Vagina (tissue), 2 donors: ENCODE measurements around the gene HTRA1. TPM values are rescaled to one million over a fixed set of nuclear protein-coding genes. Genes with fewer than 3 reads are reported as not detected.

Experiments
- DNase-seq, 2 donors: peaks; one replicate each; pipeline ENCODE4 v3.0.0-alpha.2; 2017; ENCODE audit errors: extremely low spot score in 2 of 2
- H3K27ac ChIP-seq: fragments of 200-600 bp; sonication (generic); one replicate; pipeline ENCODE4 v1.5.1; 2019
- H3K27me3 ChIP-seq: fragments of 200-600 bp; sonication (generic); one replicate; pipeline ENCODE4 v1.5.1; 2019
- H3K36me3 ChIP-seq, 2 donors: fragments of 200-600 bp; sonication (generic); one replicate each; pipeline ENCODE4 v1.5.1; 2017 to 2019
- H3K4me1 ChIP-seq: fragments of 200-600 bp; sonication (generic); one replicate; pipeline ENCODE4 v1.5.1; 2019
- H3K4me3 ChIP-seq, 2 donors: fragments of 200-600 bp; sonication (generic); 1 replicate in 1 of 2; 2 replicates in 1 of 2; pipeline ENCODE4 v1.5.1; 2016 to 2019
- H3K9me3 ChIP-seq: fragments of 200-600 bp; sonication (generic); one replicate; pipeline ENCODE4 v1.5.1; 2019
- CTCF ChIP-seq, 3 experiments: fragments of 450-650 bp in 2 of 3; fragments of 200-600 bp in 1 of 3; sonication (generic) in 1 of 3; IDR thresholded peaks; one replicate each; pipeline ENCODE4 v1.5.1; 2017 to 2019; ENCODE audit warnings: antibody characterized with exemption in 3 of 3, mild to moderate bottlenecking in 2 of 3, moderate library complexity in 2 of 3
- POLR2A ChIP-seq, 2 donors: fragments of 450-650 bp; IDR thresholded peaks; one replicate each; pipeline ENCODE4 v1.6.1; 2017; ENCODE audit warnings: antibody characterized with exemption in 2 of 2, mild to moderate bottlenecking in 2 of 2, moderate library complexity in 2 of 2
- POLR2AphosphoS5 ChIP-seq, 2 donors: sonication (generic); formaldehyde crosslinking; IDR thresholded peaks; one replicate each; pipeline ENCODE4 v1.9.0; 2017; ENCODE audit warnings: antibody characterized with exemption in 2 of 2, mild to moderate bottlenecking in 2 of 2, low read depth in 1 of 2; ENCODE audit not compliant: insufficient read depth in 1 of 2
- intact Hi-C: fragments of 100-400 bp; cut with DNase I; formaldehyde crosslinking; loops from one replicate; pipeline ENCODE4 v1.15.1; 2023
- total RNA-seq: library from RNA; depleted of rRNA; stranded (reverse); fragments of >200 nt; gene quantifications from one replicate; pipeline ENCODE4 v1.2.3, GENCODE V29; 2016

HTRA1 gene
- total RNA-seq, 1 donor from 2014 or later, result 116 TPM

GRCh38 chr10:122426829-122427228, 34.5 kb upstream of the HTRA1 start:
- Histone ChIP-seq H3K36me3 (peaks cover 0 to 15% of the 10 kb centered on the region in 2 donors), H3K27ac (no peak overlapping the region), H3K9me3 (no peaks in the 10 kb centered on the region), H3K4me3 (no peak overlapping the region), H3K27me3 (no peaks in the 10 kb centered on the region), H3K4me1 (no peaks in the 10 kb centered on the region)
- no peak for DNase-seq
- intact Hi-C loops, result no loop called here
- TF ChIP-seq POLR2A (IDR thresholded peaks at IDR 0.05), result no peak
- TF ChIP-seq POLR2AphosphoS5 (IDR thresholded peaks at IDR 0.05; ENCODE audit: insufficient read depth in 1 of 2, low read depth in 1 of 2), result no peak
- no peak for TF ChIP-seq CTCF (IDR thresholded peaks at IDR 0.05)

GRCh38 chr10:122427280-122427679, 34.1 kb upstream of the HTRA1 start:
- no peaks in the 10 kb centered on the region for H3K4me1 ChIP-seq
- TF ChIP-seq POLR2A (IDR thresholded peaks at IDR 0.05) (no peak), POLR2AphosphoS5 (IDR thresholded peaks at IDR 0.05; ENCODE audit: insufficient read depth in 1 of 2, low read depth in 1 of 2) (no peak), CTCF (IDR thresholded peaks at IDR 0.05) (no peak)
- H3K9me3 ChIP-seq, result no peaks in the 10 kb centered on the region
- intact Hi-C loops, result no loop called here
- H3K27me3 ChIP-seq, result no peaks in the 10 kb centered on the region
- no peak overlapping the region for H3K4me3 ChIP-seq
- H3K27ac ChIP-seq, result no peak overlapping the region
- peaks cover 0 to 15% of the 10 kb centered on the region in 2 donors for H3K36me3 ChIP-seq
- DNase-seq, result no peak

- no peak overlapping the region for H3K4me3 ChIP-seq
- no peaks in the 10 kb centered on the region for H3K27me3 ChIP-seq
- peaks cover 7% of the 10 kb centered on the region for H3K9me3 ChIP-seq
- DNase-seq, result no peak
- H3K27ac ChIP-seq, result no peak overlapping the region
- intact Hi-C loops, result loop anchor here (5.0 kb wide), 1 partner anchor 138 kb away; no protein-coding TSS in a partner anchor
- H3K4me1 ChIP-seq, result no peaks in the 10 kb centered on the region
- H3K36me3 ChIP-seq, result no peaks in the 10 kb centered on the region
- TF ChIP-seq POLR2AphosphoS5 (IDR thresholded peaks at IDR 0.05; ENCODE audit: insufficient read depth in 1 of 2, low read depth in 1 of 2) (peak in 1 of 2 donors; percentile 14), CTCF (IDR thresholded peaks at IDR 0.05) (peak; percentile 45 to 71 (median 57)), POLR2A (IDR thresholded peaks at IDR 0.05) (no peak)
Measured at GRCh38 chr10:122435212-122435827, 26.0 kb upstream of the HTRA1 start.

- no peak overlapping the region for H3K4me3 ChIP-seq
- no peak overlapping the region for H3K27ac ChIP-seq
- intact Hi-C loops, result no loop called here
- DNase-seq, result no peak
- no peaks in the 10 kb centered on the region for H3K36me3 ChIP-seq
- no peaks in the 10 kb centered on the region for H3K4me1 ChIP-seq
- H3K27me3 ChIP-seq, result no peaks in the 10 kb centered on the region
- H3K9me3 ChIP-seq, result peaks cover 7% of the 10 kb centered on the region
- TF ChIP-seq CTCF (IDR thresholded peaks at IDR 0.05), result no peak
- TF ChIP-seq POLR2A (IDR thresholded peaks at IDR 0.05), result no peak
- no peak for TF ChIP-seq POLR2AphosphoS5 (IDR thresholded peaks at IDR 0.05; ENCODE audit: insufficient read depth in 1 of 2, low read depth in 1 of 2)
Measured at GRCh38 chr10:122441961-122442360, 19.4 kb upstream of the HTRA1 start.

- no peak overlapping the region for H3K27ac ChIP-seq
Measured at GRCh38 chr10:122445469-122445868, 15.9 kb upstream of the HTRA1 start.

More at GRCh38 chr10:122445469-122445868, 15.9 kb upstream of the HTRA1 start:
- DNase-seq, result no peak
- H3K9me3 ChIP-seq, result no peaks in the 10 kb centered on the region
- no peaks in the 10 kb centered on the region for H3K27me3 ChIP-seq
- TF ChIP-seq POLR2AphosphoS5 (IDR thresholded peaks at IDR 0.05; ENCODE audit: insufficient read depth in 1 of 2, low read depth in 1 of 2) (no peak), CTCF (IDR thresholded peaks at IDR 0.05) (no peak), POLR2A (IDR thresholded peaks at IDR 0.05) (no peak)
- no peaks in the 10 kb centered on the region for H3K36me3 ChIP-seq
- no peaks in the 10 kb centered on the region for H3K4me1 ChIP-seq
- intact Hi-C loops, result no loop called here
- no peak overlapping the region for H3K4me3 ChIP-seq
